A549 (cell line): ENCODE data around the gene HMX1. TPM values are rescaled to one million over a fixed set of nuclear protein-coding genes. Genes with fewer than 3 reads are reported as not detected.

Source experiments
- ATAC-seq, 2 experiments: fragments of 200-7000 bp in 1 of 2; fragments of >200 bp in 1 of 2; cut with Nextera tagmentation in 1 of 2; cut with Tn5 transposase in 1 of 2; 3 replicates each; pipeline versions ENCODE4 v1.8.0 to v1.9.1; 2018 to 2020; ENCODE audit warnings: mild to moderate bottlenecking in 1 of 2, moderate library complexity in 1 of 2
- CTCF ChIA-PET: fragments of 300-600 bp; sonication (Branson Sonifier 250); formaldehyde crosslinking; extraction: SDS; loops from one replicate; lab custom pipeline; 2021; ENCODE audit warnings: antibody characterized with exemption, inconsistent platforms; lab: Yijun Ruan, JAX
- POLR2A ChIA-PET: fragments of 350-600 bp; formaldehyde crosslinking; extraction: SDS; loops from one replicate; lab custom pipeline; 2021; ENCODE audit warnings: antibody characterized with exemption, inconsistent platforms; lab: Yijun Ruan, JAX
- DNase-seq, 2 experiments: peaks; one replicate each; pipeline versions ENCODE4 v3.0.0 to v3.0.0-alpha.2; 2011 to 2016; ENCODE audit warnings: low read depth in 1 of 2, low spot score in 1 of 2
- FAIRE-seq: peaks from 2 replicates; lab custom pipeline; 2011; peaks lifted over from hg19 to GRCh38; lab: Jason Lieb, UNC
- H3K27ac ChIP-seq, 2 experiments: fragments of >200 bp; sonication (Bioruptor Twin); formaldehyde crosslinking; 3 replicates each; pipeline ENCODE4 v1.5.1; 2016 to 2017
- H3K4me1 ChIP-seq: fragments of >200 bp; sonication (Bioruptor Twin); formaldehyde crosslinking; 3 replicates; pipeline ENCODE4 v1.6.1; 2016
- H3K4me2 ChIP-seq: fragments of >200 bp; sonication (Bioruptor Twin); formaldehyde crosslinking; 3 replicates; pipeline ENCODE4 v1.6.1; 2016
- H3K4me3 ChIP-seq: fragments of >200 bp; sonication (Bioruptor Twin); formaldehyde crosslinking; 3 replicates; pipeline ENCODE4 v1.5.1; 2016
- H3K9me3 ChIP-seq: fragments of >200 bp; sonication (Bioruptor Twin); formaldehyde crosslinking; 3 replicates; pipeline ENCODE4 v1.6.1; 2016
- BCL3 ChIP-seq: fragments of >200 bp; sonication (Bioruptor Twin); formaldehyde crosslinking; IDR thresholded peaks from 3 replicates; pipeline ENCODE4 v1.6.1; 2016
- CBX2 ChIP-seq: fragments of 200-600 bp; sonication (generic); IDR thresholded peaks from 2 replicates; pipeline ENCODE4 v1.6.1; 2016; ENCODE audit warnings: low read depth, mild to moderate bottlenecking, borderline replicate concordance
- CBX8 ChIP-seq: fragments of 200-600 bp; sonication (generic); IDR thresholded peaks from 2 replicates; pipeline ENCODE4 v1.6.1; 2016
- CEBPB ChIP-seq, 2 experiments: fragments of >200 bp in 1 of 2; sonication (Bioruptor Twin) in 1 of 2; formaldehyde crosslinking in 1 of 2; IDR thresholded peaks; 2 replicates each; pipeline ENCODE4 v1.6.1; 2012 to 2016
- CHD4 ChIP-seq: fragments of 200-600 bp; sonication (generic); IDR thresholded peaks from 2 replicates; pipeline ENCODE4 v1.6.1; 2016; ENCODE audit warnings: antibody characterized with exemption, mild to moderate bottlenecking, borderline replicate concordance
- E2F6 ChIP-seq: IDR thresholded peaks from 2 replicates; pipeline ENCODE4 v1.6.1; 2012; ENCODE audit warnings: low read depth, borderline replicate concordance
- EHMT2 ChIP-seq: fragments of 200-600 bp; sonication (generic); IDR thresholded peaks from 2 replicates; pipeline ENCODE4 v1.6.1; 2016; ENCODE audit warnings: antibody characterized with exemption, low read depth, mild to moderate bottlenecking, moderate library complexity
- ESRRA ChIP-seq: fragments of 150-350 bp; IDR thresholded peaks from 2 replicates; pipeline ENCODE4 v1.6.1; 2014; ENCODE audit warnings: mild to moderate bottlenecking, low read length, borderline replicate concordance
- FOSL2 ChIP-seq, 2 experiments: fragments of 450-650 bp in 1 of 2; fragments of >200 bp in 1 of 2; sonication (Bioruptor Twin) in 1 of 2; formaldehyde crosslinking; IDR thresholded peaks; 2 replicates each; pipeline versions ENCODE4 v1.5.0 to v1.6.1; 2016 to 2020; ENCODE audit warnings: mild to moderate bottlenecking in 1 of 2, moderate library complexity in 1 of 2
- HOXB13 ChIP-seq: fragments of 250-450 bp; sonication (Bioruptor Pico); IDR thresholded peaks from 2 replicates; pipeline ENCODE4 v1.5.0; 2020; ENCODE audit warnings: low read depth, mild to moderate bottlenecking, moderate library complexity
- HOXB5 ChIP-seq: fragments of 250-450 bp; sonication (Bioruptor Pico); IDR thresholded peaks from 2 replicates; pipeline ENCODE4 v1.5.0; 2020; ENCODE audit warnings: mild to moderate bottlenecking, moderate library complexity
- JUN ChIP-seq, 2 experiments: fragments of >200 bp; sonication (Bioruptor Twin); formaldehyde crosslinking; IDR thresholded peaks; 2 replicates in 1 of 2; 3 replicates in 1 of 2; pipeline ENCODE4 v1.6.1; 2016 to 2017
- KDM1A ChIP-seq: fragments of 200-600 bp; sonication (generic); IDR thresholded peaks from 2 replicates; pipeline ENCODE4 v1.6.1; 2016; ENCODE audit warnings: low read depth, mild to moderate bottlenecking
- KDM5A ChIP-seq: fragments of 200-600 bp; sonication (generic); IDR thresholded peaks from 2 replicates; pipeline ENCODE4 v1.6.1; 2016; ENCODE audit warnings: antibody characterized with exemption, mild to moderate bottlenecking
- MYC ChIP-seq: IDR thresholded peaks from 2 replicates; pipeline ENCODE4 v1.6.1; 2012; ENCODE audit warnings: mild to moderate bottlenecking, inconsistent platforms, low read length, improper control_type of control experiment, borderline replicate concordance
- NFE2L2 ChIP-seq: fragments of 150-350 bp; conservative IDR thresholded peaks from 2 replicates; pipeline ENCODE4 v1.6.1; 2014; ENCODE audit warnings: low read length
- NPAS2 ChIP-seq: fragments of 250-450 bp; sonication (Bioruptor Pico); IDR thresholded peaks from 2 replicates; pipeline ENCODE4 v1.8.0; 2022; ENCODE audit warnings: mild to moderate bottlenecking, moderate library complexity, borderline replicate concordance
- NR3C1 ChIP-seq: fragments of >200 bp; sonication (Bioruptor Twin); formaldehyde crosslinking; IDR thresholded peaks from 3 replicates; pipeline ENCODE4 v1.6.1; 2017
- PHF8 ChIP-seq: fragments of 200-600 bp; sonication (generic); IDR thresholded peaks from 2 replicates; pipeline ENCODE4 v1.6.1; 2016; ENCODE audit warnings: low read depth, mild to moderate bottlenecking, antibody characterized with exemption, moderate library complexity, borderline replicate concordance
- POLR2A ChIP-seq: IDR thresholded peaks from 2 replicates; pipeline ENCODE4 v1.6.1; 2012; ENCODE audit warnings: mild to moderate bottlenecking, low read length
- POLR2AphosphoS2 ChIP-seq: conservative IDR thresholded peaks from 2 replicates; pipeline ENCODE4 v1.6.1; 2012; ENCODE audit warnings: low read length, improper control_type of control experiment, inconsistent platforms
- RCOR1 ChIP-seq: fragments of 150-350 bp; IDR thresholded peaks from 2 replicates; pipeline ENCODE4 v1.6.1; 2014; ENCODE audit warnings: antibody characterized with exemption, low read length, low read depth
- TFCP2L1 ChIP-seq: fragments of 250-450 bp; sonication (Bioruptor Pico); IDR thresholded peaks from 2 replicates; pipeline ENCODE4 v1.5.0; 2021; ENCODE audit warnings: mild to moderate bottlenecking
- TP53 ChIP-seq: fragments of 250-450 bp; sonication (Bioruptor Pico); IDR thresholded peaks from 2 replicates; pipeline ENCODE4 v1.5.0; 2021; ENCODE audit warnings: mild to moderate bottlenecking, moderate library complexity
- ZC3H11A ChIP-seq: fragments of 450-650 bp; IDR thresholded peaks from 2 replicates; pipeline ENCODE4 v1.6.1; 2014; ENCODE audit warnings: antibody characterized with exemption, mild to moderate bottlenecking
- ZNF302 ChIP-seq: fragments of 250-450 bp; sonication (Bioruptor Pico); IDR thresholded peaks from 2 replicates; pipeline ENCODE4 v1.9.0; 2021; ENCODE audit warnings: inconsistent platforms, mild to moderate bottlenecking, moderate library complexity
- WGBS: methylation state at CpG from one replicate; pipeline ENCODE4 v1.1.6; 2017; ENCODE audit errors: missing lambda C conversion rate; 5-methylcytosine and 5-hydroxymethylcytosine counted together
- polyA plus RNA-seq, 4 experiments: library from polyadenylated mRNA; depleted of rRNA in 3 of 4; stranded (reverse); fragments of >200 nt; fragmentation: RNase III in 1 of 4; extraction: RNeasy Plus Mini Kit Qiagen cat#74134 plus additional on column Dnase treatment in 1 of 4; gene quantifications; 2 replicates in 3 of 4; 3 replicates in 1 of 4; pipeline ENCODE4 v1.2.3, GENCODE V29; 2011 to 2017

HMX1 gene
- polyA plus RNA-seq, 2 of the 4 experiments (the other 2 are of a cell fraction): 0.06 TPM; not detected in 1

- TF ChIP-seq POLR2A (no peak), PHF8 (no peak), EHMT2 (no peak), KDM5A (no peak)
Observed at GRCh38 chr4:8841678-8842268, 29.9 kb downstream of the HMX1 start.

GRCh38 chr4:8840816-8841455, 30.7 kb downstream of the HMX1 start:
- no peak for DNase-seq
- no peak for TF ChIP-seq EHMT2
- no peak for TF ChIP-seq MYC
- H3K9me3 ChIP-seq: 0 out of 3 replicates have a peak, but pooled peaks cover 6% of the 10 kb centered on the region
- ATAC-seq: no peak
- CTCF ChIA-PET: no interaction called here
- 0% methylated on average over 1 of the region's 14 CpGs for WGBS
- no peaks in the 10 kb centered on the region for H3K4me1 ChIP-seq
- H3K4me3 ChIP-seq: no peak overlapping the region
- no peak overlapping the region for H3K27ac ChIP-seq
- POLR2A ChIA-PET: no interaction called here
- H3K4me2 ChIP-seq: no peak overlapping the region
- no peak for FAIRE-seq

More at GRCh38 chr4:8841678-8842268, 29.9 kb downstream of the HMX1 start:
- no peak overlapping the region for H3K4me3 ChIP-seq
- no peak for ATAC-seq
- 0 out of 3 replicates have a peak, but pooled peaks cover 6% of the 10 kb centered on the region for H3K9me3 ChIP-seq
- no peak for FAIRE-seq
- CTCF ChIA-PET: no interaction called here
- POLR2A ChIA-PET: no interaction called here
- whole genome bisulfite sequencing: 18% methylated on average over 3 of the region's 3 CpGs
- DNase-seq: no peak
- no peak overlapping the region for H3K27ac ChIP-seq
- H3K4me1 ChIP-seq: no peaks in the 10 kb centered on the region
- H3K4me2 ChIP-seq: no peak overlapping the region

- Histone ChIP-seq H3K4me2 (no peak overlapping the region), H3K4me1 (no peaks in the 10 kb centered on the region), H3K27ac (no peak overlapping the region), H3K4me3 (no peak overlapping the region), H3K9me3 (0 out of 3 replicates have a peak, but pooled peaks cover 6% of the 10 kb centered on the region)
- DNase-seq (no peak), FAIRE-seq (no peak), ATAC-seq (no peak)
- TF ChIP-seq POLR2AphosphoS2 (no peak), ESRRA (no peak), KDM1A (no peak), JUN (IDR thresholded peaks at IDR 0.05) (no peak), CBX8 (no peak), E2F6 (no peak), RCOR1 (no peak), CEBPB (IDR thresholded peaks at IDR 0.05) (no peak), FOSL2 (IDR thresholded peaks at IDR 0.05) (no peak), FOSL2 (CRISPR knock-in tag; IDR thresholded peaks at IDR 0.05) (no peak), ZC3H11A (no peak), PHF8 (no peak), HOXB5 (CRISPR knock-in tag) (no peak), POLR2A (no peak)
- POLR2A ChIA-PET: no interaction called here
- 10% methylated on average over 6 of the region's 10 CpGs for WGBS
- CTCF ChIA-PET: no interaction called here
Observed at GRCh38 chr4:8840006-8840793, 31.4 kb downstream of the HMX1 start.

GRCh38 chr4:8838961-8839431, 32.6 kb downstream of the HMX1 start:
- TF ChIP-seq POLR2AphosphoS2: no peak
- no peak for TF ChIP-seq PHF8
- no peak for TF ChIP-seq BCL3
- TF ChIP-seq TP53 (CRISPR knock-in tag): no peak
- TF ChIP-seq CHD4: no peak
- TF ChIP-seq HOXB13: no peak
- no peak for TF ChIP-seq NFE2L2
- no peak for TF ChIP-seq ZNF302 (CRISPR knock-in tag)
- TF ChIP-seq CBX2: no peak
- no peak for TF ChIP-seq RCOR1
- no peak for TF ChIP-seq KDM5A
- TF ChIP-seq TFCP2L1 (CRISPR knock-in tag): no peak
- no peak for TF ChIP-seq ZC3H11A
- no peak for TF ChIP-seq HOXB5 (CRISPR knock-in tag)
- TF ChIP-seq FOSL2 (IDR thresholded peaks at IDR 0.05): no peak
- TF ChIP-seq FOSL2 (CRISPR knock-in tag; IDR thresholded peaks at IDR 0.05): no peak
- TF ChIP-seq E2F6: no peak
- TF ChIP-seq NPAS2 (CRISPR knock-in tag): no peak
- no peak for TF ChIP-seq NR3C1
- TF ChIP-seq, all 56 proteins: peak for 0
- 0 out of 3 replicates have a peak, but pooled peaks cover 4% of the 10 kb centered on the region for H3K9me3 ChIP-seq
- DNase-seq (no peak), ATAC-seq (no peak), FAIRE-seq (no peak)
- no peak overlapping the region for H3K4me2 ChIP-seq
- no peak overlapping the region for H3K4me3 ChIP-seq
- H3K27ac ChIP-seq: no peak overlapping the region
- POLR2A ChIA-PET: no interaction called here
- CTCF ChIA-PET: no interaction called here
- H3K4me1 ChIP-seq: no peaks in the 10 kb centered on the region
- 50% methylated on average over 14 of the region's 22 CpGs for WGBS
